HG02588 (cell line): Measurements from ENCODE around the gene TMEM121B.

ENCODE experiments used
- ATAC-seq: cut with Tn5 transposase; IDR thresholded peaks from one replicate; pipeline ENCODE4 v1.9.1; 2021; ENCODE audit warnings: mild to moderate bottlenecking, moderate library complexity; ENCODE audit not compliant: unreplicated experiment

TMEM121B gene

DNA sequence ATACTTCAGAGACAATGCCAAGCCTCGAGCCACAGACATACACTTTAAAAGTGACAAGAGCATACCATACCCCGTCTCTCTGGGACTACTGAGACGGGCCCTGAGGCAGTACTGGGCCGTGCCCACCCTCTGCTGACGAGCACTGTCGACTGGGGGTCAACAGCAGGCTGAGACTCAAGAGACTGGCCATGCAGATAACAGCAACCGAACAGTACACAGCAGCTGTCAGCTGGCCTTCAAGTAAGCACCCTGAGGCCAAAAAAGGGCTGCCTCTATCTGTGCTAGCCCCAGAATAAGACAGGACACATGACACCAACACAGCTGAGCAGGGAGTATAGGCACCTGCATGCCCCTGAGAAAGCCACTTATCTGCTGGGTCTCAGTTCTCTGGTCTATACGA lies 18.9 kb upstream of the TMEM121B start:
- no peak for ATAC-seq

DNA sequence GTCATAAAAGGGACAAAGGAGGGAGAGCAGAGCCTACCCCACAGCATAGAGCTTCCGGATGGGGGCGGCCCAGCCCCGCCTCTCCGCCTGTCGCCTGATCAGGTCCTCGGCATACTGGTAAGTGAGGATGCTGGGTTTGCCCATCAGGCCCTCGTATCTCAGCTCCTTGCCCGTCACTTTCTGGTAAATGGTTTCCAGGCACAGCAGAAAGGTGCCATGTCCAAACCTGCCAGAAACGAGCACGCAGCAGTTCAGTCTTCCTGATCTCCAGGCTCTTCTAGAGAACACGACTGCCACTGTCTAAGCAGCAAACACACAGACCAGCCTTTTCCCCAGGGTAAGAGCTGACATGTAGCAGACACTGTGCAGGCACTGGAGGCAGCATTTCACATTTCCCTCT lies 17.4 kb upstream of the TMEM121B start:
- ATAC-seq = no peak

DNA sequence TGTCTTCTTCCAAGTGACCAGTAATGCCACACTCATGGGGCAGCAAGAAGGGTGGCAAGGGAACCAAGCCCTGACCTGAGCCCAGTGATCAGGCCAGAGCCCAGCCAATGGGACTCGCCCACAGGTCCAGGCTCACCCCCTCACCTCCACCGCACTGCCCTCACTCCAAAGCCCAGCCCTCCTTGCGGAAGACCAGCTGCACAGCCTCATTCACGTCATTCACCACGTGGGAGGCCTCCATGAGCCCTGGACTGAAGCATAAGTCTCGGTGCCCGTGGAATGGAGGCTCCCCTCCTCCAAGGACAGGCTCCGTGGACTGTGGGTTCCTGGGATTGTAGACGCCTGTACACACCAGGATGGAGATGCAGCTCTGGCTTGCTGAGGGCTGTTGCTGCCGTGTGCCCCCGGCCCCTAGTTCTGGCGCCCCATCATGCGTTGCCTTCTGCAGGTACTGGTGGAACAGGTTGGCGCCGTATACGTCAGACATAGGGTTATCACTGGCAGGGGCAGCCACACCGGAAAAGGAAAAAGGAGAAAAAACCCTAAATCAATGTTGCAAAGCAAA lies 16.8 kb upstream of the TMEM121B start:
- ATAC-seq = no peak

DNA sequence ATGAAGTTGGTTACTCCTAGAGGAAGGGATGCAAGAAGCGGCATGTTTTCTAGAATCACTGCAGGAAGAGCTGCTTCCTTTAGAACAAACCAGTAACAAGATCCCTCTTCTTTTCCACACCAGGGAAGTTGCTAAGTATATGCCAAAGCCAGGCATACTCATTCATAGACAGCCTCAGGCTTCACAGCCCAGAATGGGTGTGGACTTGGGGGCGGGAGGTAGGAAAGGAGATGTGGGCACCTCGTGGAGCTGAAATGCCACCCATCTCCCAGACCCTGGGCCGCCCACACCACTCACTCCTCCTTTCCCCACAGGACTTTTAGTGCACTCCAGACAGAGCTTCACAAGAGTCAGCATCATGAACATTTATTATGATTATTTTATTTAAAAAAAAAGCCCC lies 16.0 kb upstream of the TMEM121B start:
- ATAC-seq = no peak

DNA sequence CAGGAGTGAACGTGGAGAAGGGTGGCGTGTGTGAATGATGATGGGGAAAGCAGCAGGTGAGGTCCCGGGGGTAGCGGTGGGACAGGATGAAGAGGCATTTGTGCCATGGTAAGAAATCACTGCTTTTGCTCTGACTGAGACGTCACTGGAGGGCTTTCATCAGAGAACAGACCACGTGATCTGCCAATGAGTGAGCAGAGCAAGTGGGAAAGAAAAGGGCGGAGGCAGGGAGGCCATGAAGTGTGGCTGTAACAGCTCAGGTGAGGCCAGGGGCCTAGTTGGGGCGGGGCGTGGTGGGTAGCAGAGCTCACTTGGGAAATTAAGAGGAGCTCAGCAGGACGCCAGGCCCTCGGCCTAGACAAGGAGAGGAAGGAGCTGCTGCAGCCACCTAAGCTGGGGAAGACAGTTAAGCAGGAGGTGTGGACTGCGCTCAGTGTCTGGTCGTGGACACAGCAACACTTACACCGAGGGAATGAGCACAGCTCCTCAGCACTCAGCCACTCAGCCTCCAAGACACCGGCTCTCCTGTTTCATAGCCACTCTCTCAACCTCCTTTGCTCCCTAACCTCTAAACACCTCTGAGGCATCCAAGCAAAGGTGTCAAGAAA lies 14.1 kb upstream of the TMEM121B start:
- ATAC-seq = no peak

DNA sequence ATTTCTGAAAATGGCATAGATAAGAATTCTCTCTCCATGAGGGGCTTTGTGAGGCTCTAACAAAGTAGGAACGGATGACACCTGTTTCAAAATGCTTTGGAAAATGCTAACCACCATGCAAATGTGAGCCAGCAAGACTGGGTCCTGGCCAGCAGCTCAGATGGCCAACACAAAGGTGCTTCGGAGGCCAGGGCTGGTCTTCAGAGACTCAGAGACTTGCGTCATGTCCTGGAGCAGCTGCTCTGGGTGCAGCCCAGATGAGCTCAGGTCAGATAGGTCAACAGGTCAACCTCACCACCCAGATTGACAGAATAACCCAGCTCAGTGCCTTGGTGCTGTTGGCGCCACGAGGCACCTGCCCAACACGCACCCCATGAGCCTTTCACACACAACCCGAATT lies 12.0 kb upstream of the TMEM121B start:
- no peak for ATAC-seq

DNA sequence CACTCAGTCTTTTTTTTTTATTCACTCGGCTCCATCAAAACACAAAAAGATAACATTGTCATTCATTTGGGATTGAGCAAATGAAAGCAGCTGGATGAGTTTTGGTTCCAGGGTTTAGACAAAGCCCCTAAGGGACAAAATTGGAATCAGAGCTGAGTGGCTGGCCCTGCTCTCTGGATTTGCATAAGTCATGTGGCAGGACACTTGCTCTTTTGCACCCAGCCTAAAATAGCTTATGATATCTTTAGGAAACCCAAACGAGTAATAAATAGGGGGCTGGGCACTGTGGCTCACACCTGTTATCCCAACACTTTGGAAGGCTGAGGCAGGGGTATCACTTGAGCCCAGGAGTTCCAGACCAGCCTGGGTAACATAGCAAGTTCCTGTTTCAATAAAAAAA lies 11.0 kb upstream of the TMEM121B start:
- ATAC-seq = no peak

DNA sequence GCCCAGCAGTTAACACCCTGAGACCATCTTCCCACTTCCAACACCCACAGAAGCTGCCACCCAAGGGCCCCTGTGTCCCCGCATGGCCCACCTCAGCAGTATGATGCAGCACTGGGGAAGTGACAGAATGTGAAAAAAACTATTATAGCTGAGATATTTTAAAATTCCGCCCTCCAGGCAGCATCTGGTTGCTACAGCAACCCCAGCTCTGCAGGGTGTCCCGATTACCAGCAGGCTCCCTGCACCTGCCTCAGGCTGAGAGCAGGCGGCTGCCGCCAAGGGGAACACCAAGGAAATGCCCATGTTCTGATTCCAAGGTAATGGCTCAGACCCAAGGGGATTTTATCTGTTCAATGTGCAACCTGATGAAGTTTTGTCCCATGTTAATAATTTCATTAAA lies 10.5 kb upstream of the TMEM121B start:
- no peak for ATAC-seq

DNA sequence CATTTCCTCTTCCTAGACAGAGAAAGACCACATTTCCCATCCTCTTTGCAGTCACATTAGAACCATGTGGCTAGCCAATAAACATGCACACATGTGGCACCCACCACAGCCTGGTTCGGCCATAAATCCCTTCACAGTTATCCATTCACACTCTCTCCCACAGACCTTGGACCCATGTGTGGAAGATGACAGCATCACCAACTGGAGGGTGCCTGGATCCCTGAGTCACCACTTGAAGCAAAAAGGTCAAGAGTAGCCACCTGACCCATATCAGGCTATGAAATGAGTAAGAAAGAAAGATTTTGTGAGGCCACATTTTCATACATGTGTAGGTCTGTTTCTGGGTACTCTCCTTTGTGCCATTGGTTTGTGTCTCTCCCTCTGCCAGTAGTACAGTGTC lies 9.0 kb upstream of the TMEM121B start:
- ATAC-seq = no peak

DNA sequence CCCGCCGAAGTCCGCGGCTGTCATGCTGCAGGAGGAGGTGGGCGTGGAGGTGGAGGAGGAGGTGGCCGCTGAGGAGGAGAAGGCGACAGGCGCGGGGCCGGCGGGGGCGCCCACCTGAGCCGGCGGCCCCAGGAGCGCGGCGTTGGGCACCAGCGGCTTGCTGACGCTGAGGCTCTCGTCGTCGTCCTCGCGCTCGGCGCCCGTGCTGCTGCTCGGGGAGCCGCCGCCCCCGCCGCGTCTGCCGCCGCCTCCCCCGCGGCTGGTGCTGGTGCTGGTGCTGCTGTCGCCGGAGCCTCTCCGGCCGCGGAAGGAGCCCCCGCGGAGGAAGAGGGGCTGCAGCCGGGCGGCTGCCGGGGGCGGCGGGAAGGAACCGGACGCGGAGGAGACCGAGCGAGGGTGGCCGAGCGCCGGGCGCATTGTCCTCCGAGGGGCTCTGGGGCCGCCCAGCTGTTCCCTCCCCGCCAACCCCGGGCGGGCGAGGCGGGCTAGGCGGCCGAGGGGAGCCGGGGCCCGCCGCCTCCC lies 388 bp downstream of the TMEM121B start:
- no peak for ATAC-seq

DNA sequence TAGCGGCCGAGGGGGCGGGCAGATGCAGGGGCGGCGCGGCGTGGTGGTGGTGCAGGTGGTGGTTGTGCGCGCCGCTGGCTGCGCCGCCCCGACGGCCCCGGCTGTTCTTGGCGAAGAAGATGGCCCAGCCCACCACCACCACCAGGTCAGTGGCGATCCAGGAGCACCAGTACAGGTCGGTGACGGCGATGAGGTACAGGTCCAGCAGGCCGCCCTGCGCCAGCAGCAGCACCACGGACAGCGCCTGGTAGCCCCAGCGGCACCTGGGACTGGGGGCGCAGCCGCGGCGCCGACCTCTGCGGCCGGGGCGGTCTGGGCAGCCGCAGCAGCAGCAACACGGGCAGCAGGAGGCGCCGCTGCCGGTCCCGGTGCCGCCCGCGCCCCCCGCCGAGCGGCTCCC lies 879 bp downstream of the TMEM121B start:
- no peak for ATAC-seq

DNA sequence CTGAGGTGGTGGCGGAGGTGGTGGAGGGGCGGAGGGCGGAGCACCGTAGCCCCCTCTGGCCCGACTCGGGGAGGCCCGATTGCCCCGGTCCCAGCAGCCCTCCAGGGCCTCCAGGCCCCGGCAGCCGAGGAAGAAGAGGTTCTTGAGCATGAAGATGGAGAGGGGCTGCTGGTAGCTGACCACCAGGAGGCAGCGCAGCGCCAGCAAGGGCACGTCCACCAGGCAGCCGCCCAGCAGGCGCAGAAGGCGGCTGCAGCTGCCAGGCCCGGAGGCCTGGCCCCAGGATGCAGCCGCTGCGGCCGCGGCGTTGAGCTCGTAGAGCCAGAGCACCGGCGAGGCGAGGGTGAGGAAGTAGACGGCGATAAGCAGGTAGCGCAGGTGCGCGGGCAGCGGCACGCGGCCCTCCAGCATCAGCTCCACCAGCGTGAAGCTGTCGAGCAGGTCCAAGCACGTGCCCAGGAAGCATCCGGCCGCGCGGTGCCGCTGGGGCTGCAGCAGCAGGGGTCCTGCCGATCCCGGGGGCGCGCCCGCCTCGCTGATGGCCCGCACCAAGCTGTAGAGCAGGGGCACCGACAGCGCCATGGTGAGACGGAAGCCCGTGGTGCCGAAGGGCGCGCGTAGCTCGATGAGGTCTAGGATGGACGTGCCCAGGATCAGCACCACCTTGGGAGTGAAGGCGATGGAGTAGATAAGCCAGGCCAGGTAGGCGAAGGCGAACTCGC lies 1.5 kb downstream of the TMEM121B start:
- ATAC-seq = no peak

DNA sequence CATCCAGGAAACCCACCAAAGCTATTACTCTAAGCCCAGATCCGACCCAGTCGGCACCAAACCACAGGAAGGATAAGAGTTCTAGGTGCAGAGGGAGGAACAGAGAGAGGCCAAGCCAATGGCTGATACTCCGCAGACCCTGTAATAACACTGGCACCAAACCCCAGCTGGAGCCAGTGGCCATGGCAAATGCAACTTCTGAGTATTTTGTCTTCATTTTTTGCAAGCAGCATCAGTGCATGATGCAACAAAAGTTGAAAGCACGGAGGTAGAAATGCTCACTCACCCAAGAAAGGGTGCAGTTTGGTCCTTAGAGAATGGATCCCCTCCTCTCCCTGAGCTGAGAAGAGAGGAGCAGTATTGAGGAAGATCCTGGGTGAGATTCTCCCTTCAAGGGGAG lies 2.8 kb downstream of the TMEM121B start:
- ATAC-seq = no peak

DNA sequence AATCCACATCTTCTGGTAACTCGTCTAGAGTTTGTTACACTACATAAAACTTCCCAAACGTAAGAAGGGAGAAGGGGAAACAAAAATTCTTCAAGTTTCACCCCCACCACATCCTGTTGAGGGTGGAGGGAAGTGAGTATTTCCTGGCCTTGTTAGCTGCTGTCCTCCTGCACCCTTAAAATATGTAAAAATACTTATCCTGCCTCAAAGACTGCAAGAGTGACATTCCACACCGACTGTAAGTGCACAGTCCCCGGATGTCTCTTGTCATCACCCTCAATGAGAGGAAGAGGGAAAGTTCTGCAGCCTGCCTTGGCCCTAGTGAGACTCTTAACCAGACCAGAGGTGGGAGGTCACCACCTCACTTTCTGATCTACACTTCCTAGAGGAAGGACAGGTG lies 3.3 kb downstream of the TMEM121B start:
- no peak for ATAC-seq

DNA sequence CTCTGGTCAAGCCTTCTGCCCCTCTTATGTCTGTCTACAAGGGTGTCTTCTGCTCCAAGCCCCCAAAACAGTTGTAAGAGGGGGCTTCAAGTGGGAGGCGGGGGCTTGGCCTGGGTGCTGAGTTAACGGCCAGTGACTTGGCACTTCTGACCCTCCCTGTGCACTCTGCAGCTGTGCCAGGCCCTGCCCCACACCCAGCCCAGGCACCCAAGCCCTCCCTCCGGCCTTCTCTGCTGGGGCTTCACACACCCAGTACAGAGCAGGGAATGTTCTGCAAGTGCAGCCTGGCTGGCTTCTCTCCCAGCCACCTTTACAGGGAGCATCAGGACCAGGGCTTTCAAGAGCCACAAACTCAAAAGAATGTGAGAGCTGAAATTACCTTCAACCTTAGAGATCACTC lies 3.8 kb downstream of the TMEM121B start:
- ATAC-seq = no peak

DNA sequence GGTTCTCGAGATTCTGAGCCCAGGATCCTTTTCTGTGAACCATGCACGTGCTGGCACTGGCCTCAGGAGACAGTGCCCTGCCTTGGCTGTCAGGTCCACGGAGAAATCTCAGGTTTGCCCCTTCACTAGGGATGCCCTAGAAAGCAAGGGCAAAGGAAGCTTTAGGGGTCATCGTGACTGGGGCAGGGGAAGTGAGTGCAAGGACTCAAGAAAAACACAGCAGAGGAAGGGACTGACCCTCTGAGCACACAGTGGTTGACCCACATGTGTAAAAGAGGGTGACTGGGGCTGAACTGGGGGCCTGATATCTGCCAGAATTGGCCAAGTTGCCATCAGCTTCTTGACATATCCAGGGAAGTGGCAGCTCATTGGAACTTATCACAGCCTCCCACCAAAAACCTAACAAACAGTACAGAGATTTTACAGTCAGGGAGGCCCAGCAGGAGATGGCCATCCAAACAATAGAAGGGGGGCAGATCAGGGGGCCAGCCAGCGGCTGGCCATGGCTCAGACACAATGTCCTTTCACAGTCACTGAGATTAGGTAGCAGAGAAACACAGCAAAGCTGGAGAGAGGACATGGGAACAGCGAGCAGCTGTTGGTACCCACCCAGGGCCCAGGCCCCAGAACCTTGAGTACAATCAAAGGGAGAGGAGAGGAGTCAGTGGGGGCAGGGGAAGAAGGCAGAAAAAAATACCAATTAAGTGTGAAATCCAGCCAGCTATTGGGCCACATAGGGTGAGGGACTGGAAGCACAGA lies 4.4 kb downstream of the TMEM121B start:
- ATAC-seq = no peak

DNA sequence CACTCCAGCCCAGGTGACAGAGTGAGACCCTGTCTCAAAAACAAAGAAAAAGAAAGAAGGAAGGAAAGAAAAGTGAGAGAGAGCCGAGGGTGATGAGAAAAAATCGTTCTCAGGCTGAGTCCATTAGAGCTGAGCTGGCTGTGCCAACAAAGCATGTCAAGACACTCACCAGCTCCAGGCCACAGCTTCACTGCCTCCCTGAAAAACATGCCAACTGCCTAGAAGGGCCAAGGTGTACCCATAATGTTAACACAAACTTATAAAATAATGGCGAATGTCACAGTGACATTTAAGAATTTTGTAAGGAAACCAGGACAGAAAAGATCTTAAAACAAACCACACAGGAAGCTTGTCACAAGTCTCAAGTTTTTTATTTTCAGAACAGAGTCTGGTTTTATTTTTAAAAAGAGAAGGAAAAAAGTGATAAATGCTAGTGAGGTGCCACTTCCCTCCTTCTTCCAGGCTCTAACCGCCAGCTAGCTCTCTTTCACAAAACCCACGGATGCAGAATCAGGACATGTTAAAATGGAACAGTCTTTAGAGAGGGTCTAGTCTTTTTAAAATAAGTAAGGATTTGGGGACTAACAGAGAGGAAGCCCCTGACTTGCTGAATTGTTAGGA lies 5.1 kb downstream of the TMEM121B start:
- ATAC-seq = no peak

DNA sequence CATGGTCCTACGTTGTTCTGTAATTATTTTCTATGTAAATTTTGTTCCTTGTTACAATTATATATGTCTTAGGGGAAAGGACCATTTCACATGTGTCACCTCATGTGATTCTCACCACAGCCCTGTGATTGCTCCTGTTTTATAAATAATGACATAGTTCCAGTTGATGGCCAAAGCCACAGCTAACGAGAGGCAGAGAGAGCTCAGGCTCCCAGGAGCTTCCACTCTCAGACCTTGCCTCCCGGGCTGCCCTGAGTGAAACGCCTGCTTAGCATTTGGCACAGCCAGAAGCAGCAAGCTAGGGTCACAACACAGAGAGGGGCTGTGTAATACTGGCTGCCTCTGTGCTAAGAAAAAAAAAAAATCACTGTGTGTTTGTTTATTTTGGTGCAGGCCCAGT lies 5.9 kb downstream of the TMEM121B start:
- no peak for ATAC-seq

DNA sequence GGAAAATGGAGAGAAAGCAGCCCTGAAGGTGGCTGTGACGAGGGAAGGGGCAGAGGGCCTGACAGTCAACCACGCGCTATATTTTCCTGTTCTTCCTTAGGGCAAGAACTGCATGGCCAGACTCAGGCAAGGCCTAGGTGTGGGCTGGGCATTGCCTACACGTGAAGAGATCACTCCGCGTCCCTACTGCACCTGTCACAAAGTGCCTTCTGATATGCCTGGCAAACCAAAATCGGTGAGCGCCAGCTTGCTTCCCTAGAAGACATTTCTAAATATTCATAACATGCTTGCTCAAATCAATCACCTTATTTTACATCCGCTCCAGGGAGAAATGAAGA lies 6.3 kb downstream of the TMEM121B start:
- no peak for ATAC-seq

DNA sequence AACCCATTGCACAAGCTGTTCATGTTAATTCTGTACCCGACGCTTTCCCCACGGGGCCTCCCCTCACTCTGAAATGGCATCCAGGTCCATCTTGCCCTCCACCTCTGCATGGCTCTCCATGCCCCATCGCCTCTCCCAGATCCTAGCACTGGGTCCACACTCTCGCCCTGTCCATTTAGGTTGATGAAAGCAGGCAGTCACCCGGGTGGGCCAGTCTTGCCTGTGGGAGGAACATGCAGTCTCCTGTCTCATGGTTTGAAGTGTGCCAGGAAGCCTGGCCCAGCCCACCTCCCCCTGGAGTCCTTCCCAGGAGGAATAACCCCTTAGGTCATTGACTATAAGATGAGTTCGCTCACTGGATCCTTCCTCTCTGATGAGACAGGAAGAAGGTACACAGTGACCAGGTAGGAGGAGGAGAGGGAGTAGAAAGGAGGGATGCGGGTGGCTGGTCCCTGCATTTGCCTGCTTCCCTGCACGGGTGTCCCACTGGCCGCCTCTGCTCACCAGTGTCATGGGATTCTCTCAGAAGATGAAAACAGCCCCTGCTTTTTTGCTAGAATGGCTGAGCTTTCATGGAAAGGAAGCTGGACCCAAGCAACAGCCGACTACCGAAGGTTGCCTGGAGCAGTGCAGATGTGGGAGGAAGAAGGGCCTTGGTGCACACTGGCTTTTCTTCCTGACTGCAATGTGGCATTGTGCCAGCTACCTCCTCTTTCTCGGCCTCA lies 6.8 kb downstream of the TMEM121B start:
- ATAC-seq = no peak

DNA sequence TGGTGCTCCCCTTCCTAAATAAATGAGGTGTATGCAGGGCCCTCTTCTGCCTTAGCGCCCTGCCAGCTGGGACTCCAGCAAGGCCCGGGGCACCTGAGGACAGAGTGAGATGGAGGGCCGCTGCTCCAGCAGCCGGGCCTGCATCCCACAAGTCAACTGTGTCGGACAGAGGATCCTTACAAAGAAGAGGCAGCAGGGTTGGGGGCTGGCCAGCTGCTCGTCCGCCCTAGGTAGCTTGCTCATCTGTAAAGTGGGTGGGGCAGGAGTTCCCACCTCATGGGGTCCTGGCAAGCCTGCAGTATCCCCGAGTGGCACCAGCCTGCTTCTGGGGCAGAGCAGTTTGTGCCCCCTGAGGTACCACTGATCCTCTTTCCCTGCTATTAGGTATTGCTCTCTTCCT lies 7.6 kb downstream of the TMEM121B start:
- ATAC-seq = no peak
